GM20000 (cell line): ENCODE results near the gene SOCS4.
"Not testable (repeated sequence)": the region's sequence is repeated elsewhere in the genome, so short reads cannot be mapped to it uniquely, and the experiment has no call there.

Source experiments
- DNase-seq: peaks from one replicate; pipeline ENCODE4 v3.0.0; 2012; ENCODE audit warnings: low spot score
- TF ChIP-seq, protein P1 (sequence below): IDR thresholded peaks from 2 replicates; pipeline ENCODE4 v1.5.1; 2012; ENCODE audit warnings: mild to moderate bottlenecking, control low read depth; ENCODE audit errors: extremely low read depth, missing control alignments

SOCS4 gene

DNA sequence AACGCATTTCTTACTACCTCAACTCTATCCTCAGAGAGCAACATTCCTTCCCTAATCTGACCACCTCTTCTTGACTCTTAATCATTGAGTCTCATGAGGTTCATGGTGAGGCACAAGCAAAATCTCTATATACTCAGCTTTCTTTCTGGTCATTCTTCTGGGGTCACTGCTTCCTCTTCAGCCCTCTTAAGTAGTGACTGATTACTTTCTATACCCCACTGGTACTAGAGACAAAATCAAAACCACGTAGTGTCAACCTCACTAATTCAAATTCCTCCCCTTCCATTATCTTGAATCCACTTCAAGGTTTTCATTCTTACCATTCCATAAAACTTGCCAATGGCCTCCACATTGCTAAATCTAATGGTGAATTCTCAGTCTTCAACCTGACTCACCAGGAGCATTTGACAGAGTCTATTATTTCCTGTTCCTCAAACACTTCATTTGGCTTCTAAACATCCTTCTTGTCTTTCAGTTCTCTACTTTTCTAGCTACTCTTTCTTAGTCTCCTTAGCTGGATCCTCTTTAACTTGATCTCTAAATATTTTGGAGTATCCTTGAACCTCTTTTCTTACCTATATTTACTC lies 7.0 kb upstream of the SOCS4 start:
- no peak for DNase-seq
- TF ChIP-seq, protein P1, sequence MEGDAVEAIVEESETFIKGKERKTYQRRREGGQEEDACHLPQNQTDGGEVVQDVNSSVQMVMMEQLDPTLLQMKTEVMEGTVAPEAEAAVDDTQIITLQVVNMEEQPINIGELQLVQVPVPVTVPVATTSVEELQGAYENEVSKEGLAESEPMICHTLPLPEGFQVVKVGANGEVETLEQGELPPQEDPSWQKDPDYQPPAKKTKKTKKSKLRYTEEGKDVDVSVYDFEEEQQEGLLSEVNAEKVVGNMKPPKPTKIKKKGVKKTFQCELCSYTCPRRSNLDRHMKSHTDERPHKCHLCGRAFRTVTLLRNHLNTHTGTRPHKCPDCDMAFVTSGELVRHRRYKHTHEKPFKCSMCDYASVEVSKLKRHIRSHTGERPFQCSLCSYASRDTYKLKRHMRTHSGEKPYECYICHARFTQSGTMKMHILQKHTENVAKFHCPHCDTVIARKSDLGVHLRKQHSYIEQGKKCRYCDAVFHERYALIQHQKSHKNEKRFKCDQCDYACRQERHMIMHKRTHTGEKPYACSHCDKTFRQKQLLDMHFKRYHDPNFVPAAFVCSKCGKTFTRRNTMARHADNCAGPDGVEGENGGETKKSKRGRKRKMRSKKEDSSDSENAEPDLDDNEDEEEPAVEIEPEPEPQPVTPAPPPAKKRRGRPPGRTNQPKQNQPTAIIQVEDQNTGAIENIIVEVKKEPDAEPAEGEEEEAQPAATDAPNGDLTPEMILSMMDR, result no peak

- not testable (repeated sequence) for DNase-seq
Measured at GRCh38 chr14:55024365-55024764, 2.7 kb upstream of the SOCS4 start.

DNA sequence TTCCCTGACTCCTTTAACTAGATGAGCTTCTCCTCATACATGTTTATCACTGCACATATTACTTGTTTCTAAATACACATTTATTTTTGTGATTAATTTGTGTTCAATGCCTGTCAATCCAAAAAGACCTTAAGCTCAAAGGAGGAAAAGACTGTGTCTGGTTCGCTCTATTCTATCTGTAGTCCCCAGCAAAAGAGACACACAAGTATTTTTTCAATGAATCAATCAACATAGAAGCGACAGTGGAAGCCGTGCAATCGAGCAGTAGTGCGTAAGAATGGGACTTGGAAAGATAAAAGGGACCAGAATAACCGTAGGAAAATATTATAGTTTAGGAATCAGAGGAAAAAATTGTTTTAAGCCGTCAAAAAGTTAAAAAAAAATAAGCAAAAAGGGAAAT lies 1.1 kb upstream of the SOCS4 start:
- no peak for DNase-seq
- TF ChIP-seq, protein P1, result no peak

DNA sequence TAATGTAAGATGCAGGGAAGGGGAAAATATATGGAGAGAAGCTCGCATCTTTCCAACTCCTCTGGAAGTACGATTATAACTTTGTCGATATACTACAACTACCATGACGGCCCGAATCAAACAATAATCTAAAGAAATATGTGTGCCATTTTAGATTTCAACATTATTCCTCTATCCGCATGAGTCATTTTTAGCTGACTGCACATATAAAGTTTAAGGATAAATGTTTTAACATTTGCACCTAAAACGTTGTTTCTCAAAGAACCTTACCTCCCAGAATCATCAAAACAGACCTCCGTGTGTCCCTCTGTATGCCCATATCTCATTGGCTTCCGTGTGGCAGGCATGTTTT lies 619 bp upstream of the SOCS4 start:
- TF ChIP-seq, protein P1, result no peak
- no peak for DNase-seq

GRCh38 chr14:55028066-55028465 lies 1.0 kb downstream of the SOCS4 start:
- no peak for DNase-seq
- TF ChIP-seq, protein P1, result no peak

DNA sequence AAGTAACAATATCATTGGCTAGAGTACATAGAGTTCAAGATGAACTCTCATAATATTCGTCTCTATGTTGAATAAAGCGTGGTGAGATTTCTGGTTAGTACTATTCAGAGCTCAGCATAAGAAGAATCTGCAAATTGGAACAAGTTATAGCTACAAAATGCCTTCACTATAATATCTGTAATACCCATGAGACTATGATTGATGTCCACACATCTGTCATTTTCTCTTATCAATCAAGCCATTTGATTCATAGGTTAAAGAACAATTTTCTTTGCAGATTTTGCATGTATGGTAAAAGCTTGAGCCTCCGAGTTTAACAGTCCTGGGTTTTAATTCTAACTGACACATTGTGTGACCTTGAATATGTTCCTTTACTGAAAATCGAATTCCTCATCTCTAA lies 1.4 kb downstream of the SOCS4 start:
- TF ChIP-seq, protein P1, result no peak
- DNase-seq, result no peak

DNA sequence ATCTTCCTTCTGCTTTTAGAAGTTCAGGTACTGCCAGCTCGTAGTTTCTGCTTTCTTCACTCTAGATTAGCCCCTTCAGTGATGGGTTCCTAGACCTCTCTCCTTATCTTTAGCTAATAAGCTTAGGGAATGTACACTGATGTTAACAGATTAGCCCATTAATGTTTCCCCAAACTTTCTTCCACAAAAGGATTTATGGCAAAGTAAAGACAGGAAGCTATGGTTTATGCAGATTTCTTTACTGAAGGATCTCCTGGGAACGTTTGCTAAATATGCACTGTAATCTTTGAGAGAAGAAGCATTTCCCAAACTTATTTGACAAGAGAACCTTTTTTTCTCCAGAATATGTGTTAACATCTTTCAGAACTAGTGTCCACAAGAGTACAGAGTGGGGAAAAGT lies 4.2 kb downstream of the SOCS4 start:
- TF ChIP-seq, protein P1, result no peak

DNA sequence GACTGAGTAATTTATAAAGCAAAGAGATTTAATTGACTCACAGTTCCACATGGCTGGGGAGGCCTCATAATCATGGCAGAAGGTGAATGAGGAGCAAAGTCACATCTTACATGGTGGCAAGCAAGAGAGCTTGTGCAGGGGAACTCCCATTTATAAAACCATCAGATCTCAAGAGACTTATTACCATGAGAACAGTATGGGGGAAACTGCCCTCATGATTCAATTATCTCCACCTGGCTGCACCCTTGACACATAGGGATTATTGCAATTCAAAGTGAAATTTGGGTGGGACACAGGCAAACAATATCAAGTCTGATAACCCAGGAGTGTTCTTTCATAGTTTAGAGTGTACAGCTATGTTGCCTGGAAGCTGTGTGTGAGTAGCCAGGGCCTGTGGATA lies 11.0 kb downstream of the SOCS4 start:
- not testable (repeated sequence) for DNase-seq

More for the DNA sequence above, 4.2 kb downstream of the SOCS4 start:
- no peak for DNase-seq
